Neural progenitor cell (in vitro differentiated cells): ENCODE results near the gene SCN2B. TPM values are rescaled to one million over a fixed set of nuclear protein-coding genes. Genes with fewer than 3 reads are reported as not detected.

Experiments used
- DNase-seq: peaks from one replicate; pipeline ENCODE4 v3.0.0-alpha.2; 2016; ENCODE audit warnings: low spot score
- H2AFZ ChIP-seq: fragments of 200-600 bp; sonication (generic); replicated peaks from 2 replicates; pipeline ENCODE4 v1.6.1; 2016; ENCODE audit warnings: antibody characterized with exemption
- H3F3A ChIP-seq: fragments of 200-600 bp; sonication (generic); 2 replicates; pipeline ENCODE4 v1.6.1; 2016; ENCODE audit warnings: antibody characterized with exemption, low read depth
- H3K27ac ChIP-seq: fragments of 200-600 bp; sonication (generic); 2 replicates; pipeline ENCODE4 v1.5.1; 2016; ENCODE audit warnings: mild to moderate bottlenecking
- H3K27me3 ChIP-seq: fragments of 200-600 bp; sonication (generic); 2 replicates; pipeline ENCODE4 v1.6.1; 2016; ENCODE audit warnings: mild to moderate bottlenecking, moderate library complexity
- H3K36me3 ChIP-seq: fragments of 200-600 bp; sonication (generic); 2 replicates; pipeline ENCODE4 v1.5.1; 2016
- H3K4me1 ChIP-seq: fragments of 200-600 bp; sonication (generic); 2 replicates; pipeline ENCODE4 v1.6.1; 2016; ENCODE audit warnings: mixed run types
- H3K4me2 ChIP-seq: fragments of 200-600 bp; sonication (generic); 2 replicates; pipeline ENCODE4 v1.6.1; 2016
- H3K4me3 ChIP-seq: fragments of 200-600 bp; sonication (generic); 2 replicates; pipeline ENCODE4 v1.5.1; 2016
- H3K79me2 ChIP-seq: fragments of 200-600 bp; sonication (generic); 2 replicates; pipeline ENCODE4 v1.6.1; 2016; ENCODE audit warnings: low read depth
- H3K9ac ChIP-seq: fragments of 200-600 bp; sonication (generic); 2 replicates; pipeline ENCODE4 v1.6.1; 2016
- H3K9me3 ChIP-seq: fragments of 200-600 bp; sonication (generic); 2 replicates; pipeline ENCODE4 v1.5.1; 2016; ENCODE audit warnings: low read depth
- H4K20me1 ChIP-seq: fragments of 200-600 bp; sonication (generic); 2 replicates; pipeline ENCODE4 v1.6.1; 2016; ENCODE audit warnings: low read depth
- H3K27ac Mint-ChIP-seq: 3 replicates; pipeline ENCODE4 v1.8.0; 2021; ENCODE audit warnings: mixed read lengths
- H3K27me3 Mint-ChIP-seq: 2 replicates; pipeline ENCODE4 v1.8.0; 2022; ENCODE audit warnings: low read depth, mild to moderate bottlenecking, inconsistent platforms, moderate library complexity, mixed read lengths; ENCODE audit not compliant: insufficient read depth
- H3K36me3 Mint-ChIP-seq: 3 replicates; pipeline ENCODE4 v1.8.0; 2021; ENCODE audit warnings: mixed read lengths
- H3K4me1 Mint-ChIP-seq: 3 replicates; pipeline ENCODE4 v1.8.0; 2021; ENCODE audit warnings: mixed read lengths
- H3K4me3 Mint-ChIP-seq: 3 replicates; pipeline ENCODE4 v1.8.0; 2021; ENCODE audit warnings: mild to moderate bottlenecking, moderate library complexity, mixed read lengths
- H3K9me3 Mint-ChIP-seq: 3 replicates; pipeline ENCODE4 v1.8.0; 2020; ENCODE audit warnings: mixed read lengths
- CTCF ChIP-seq: fragments of 200-600 bp; sonication (generic); IDR thresholded peaks from 2 replicates; pipeline ENCODE4 v1.5.1; 2017; ENCODE audit warnings: antibody characterized with exemption, mild to moderate bottlenecking
- EZH2 ChIP-seq: fragments of 200-600 bp; sonication (generic); IDR thresholded peaks from 2 replicates; pipeline ENCODE4 v1.6.1; 2017; ENCODE audit warnings: antibody characterized with exemption, mild to moderate bottlenecking, moderate library complexity
- EZH2phosphoT487 ChIP-seq: fragments of 200-600 bp; sonication (generic); IDR thresholded peaks from 2 replicates; pipeline ENCODE4 v1.6.1; 2017; ENCODE audit warnings: antibody characterized with exemption
- total RNA-seq: library from RNA; depleted of rRNA; stranded (reverse); fragments of >200 nt; gene quantifications from 2 replicates; pipeline ENCODE4 v1.2.3, GENCODE V29; 2015; ENCODE audit warnings: low replicate concordance

The SCN2B gene
- total RNA-seq, 1 donor from 2014 or later, result 0.15 TPM

DNA sequence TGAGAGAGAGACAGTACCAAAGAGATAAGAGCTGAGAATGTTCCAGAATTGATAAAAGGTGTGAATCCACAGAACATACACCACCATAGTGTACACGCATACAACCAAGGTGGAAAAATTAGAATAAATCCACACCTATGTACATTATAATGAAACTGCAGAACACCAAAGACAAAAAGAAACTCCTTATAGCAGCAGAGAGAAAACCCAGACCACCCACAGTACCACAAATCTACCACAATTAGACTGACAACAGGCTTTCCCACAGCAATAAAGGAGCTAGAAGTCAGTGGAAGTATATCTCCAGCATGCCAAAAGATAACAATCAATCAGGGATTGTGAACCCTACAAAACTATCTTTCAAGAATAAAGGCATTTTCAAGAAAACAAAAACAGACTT, 55.6 kb downstream of the SCN2B start:
- Histone ChIP-seq H3F3A (no peaks in the 10 kb centered on the region), H3K9me3 (no peaks in the 10 kb centered on the region), H3K4me3 (no peak overlapping the region), H3K4me1 (no peaks in the 10 kb centered on the region), H3K4me2 (no peak overlapping the region), H3K36me3 (no peaks in the 10 kb centered on the region), H3K27ac (no peak overlapping the region), H4K20me1 (no peaks in the 10 kb centered on the region), H3K27me3 (no peaks in the 10 kb centered on the region), H3K79me2 (no peaks in the 10 kb centered on the region), H3K9ac (no peak overlapping the region), H2AFZ (no peak overlapping the region)
- Mint-ChIP-seq H3K36me3 (no peaks in the 10 kb centered on the region), H3K4me1 (no peaks in the 10 kb centered on the region), H3K4me3 (no peak overlapping the region), H3K27me3 (peaks cover 4% of the 10 kb centered on the region), H3K27ac (no peak overlapping the region), H3K9me3 (no peaks in the 10 kb centered on the region)
- no peak for TF ChIP-seq EZH2
- TF ChIP-seq EZH2phosphoT487, result no peak
- TF ChIP-seq CTCF, result no peak
- DNase-seq, result no peak

DNA sequence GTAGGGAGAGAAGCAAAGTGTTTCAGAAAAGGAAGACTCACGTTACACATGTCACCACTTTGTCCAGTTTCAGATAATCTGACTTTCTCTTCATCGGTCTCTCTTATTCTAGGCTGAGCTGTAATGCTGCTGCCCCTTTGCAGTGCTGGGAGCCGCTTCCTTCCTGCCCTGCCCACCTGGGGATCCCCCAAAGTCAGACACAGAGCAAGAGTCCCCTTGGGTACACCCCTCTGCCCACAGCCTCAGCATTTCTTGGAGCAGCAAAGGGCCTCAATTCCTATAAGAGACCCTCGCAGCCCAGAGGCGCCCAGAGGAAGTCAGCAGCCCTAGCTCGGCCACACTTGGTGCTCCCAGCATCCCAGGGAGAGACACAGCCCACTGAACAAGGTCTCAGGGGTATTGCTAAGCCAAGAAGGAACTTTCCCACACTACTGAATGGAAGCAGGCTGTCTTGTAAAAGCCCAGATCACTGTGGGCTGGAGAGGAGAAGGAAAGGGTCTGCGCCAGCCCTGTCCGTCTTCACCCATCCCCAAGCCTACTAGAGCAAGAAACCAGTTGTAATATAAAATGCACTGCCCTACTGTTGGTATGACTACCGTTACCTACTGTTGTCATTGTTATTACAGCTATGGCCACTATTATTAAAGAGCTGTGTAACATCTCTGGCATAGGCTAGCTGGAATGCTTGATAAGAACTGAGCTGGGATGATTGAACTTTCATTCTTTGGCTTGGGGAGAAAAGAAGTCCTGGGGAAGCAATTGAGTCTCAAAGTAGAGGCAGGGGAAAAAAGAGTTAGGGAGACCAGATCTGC, 58.4 kb downstream of the SCN2B start:
- Histone ChIP-seq H3K27me3 (no peaks in the 10 kb centered on the region), H3K36me3 (no peaks in the 10 kb centered on the region), H3F3A (no peaks in the 10 kb centered on the region), H3K4me2 (no peak overlapping the region), H4K20me1 (no peaks in the 10 kb centered on the region), H3K4me1 (no peaks in the 10 kb centered on the region), H3K79me2 (no peaks in the 10 kb centered on the region), H3K27ac (no peak overlapping the region), H3K4me3 (no peak overlapping the region), H3K9ac (no peak overlapping the region), H2AFZ (peak overlapping the region; percentile 42), H3K9me3 (no peaks in the 10 kb centered on the region)
- no peak for DNase-seq
- H3K27me3 Mint-ChIP-seq, result peaks cover 8% of the 10 kb centered on the region
- TF ChIP-seq EZH2phosphoT487 (no peak), CTCF (no peak), EZH2 (no peak)
- no peak overlapping the region for H3K4me3 Mint-ChIP-seq
- no peaks in the 10 kb centered on the region for H3K36me3 Mint-ChIP-seq
- H3K27ac Mint-ChIP-seq, result no peak overlapping the region
- no peaks in the 10 kb centered on the region for H3K4me1 Mint-ChIP-seq
- no peaks in the 10 kb centered on the region for H3K9me3 Mint-ChIP-seq

- no peak for DNase-seq
- Histone ChIP-seq H3K36me3 (no peaks in the 10 kb centered on the region), H3K4me2 (no peak overlapping the region), H2AFZ (no peak overlapping the region), H3K4me3 (no peak overlapping the region), H3K27me3 (no peaks in the 10 kb centered on the region), H3K79me2 (no peaks in the 10 kb centered on the region), H3K27ac (no peak overlapping the region), H3K9me3 (no peaks in the 10 kb centered on the region), H3K4me1 (no peaks in the 10 kb centered on the region), H4K20me1 (no peaks in the 10 kb centered on the region), H3K9ac (no peak overlapping the region), H3F3A (no peaks in the 10 kb centered on the region)
- peak overlapping the region; percentile 12 for H3K4me3 Mint-ChIP-seq
- no peaks in the 10 kb centered on the region for H3K9me3 Mint-ChIP-seq
- no peaks in the 10 kb centered on the region for H3K36me3 Mint-ChIP-seq
- no peaks in the 10 kb centered on the region for H3K4me1 Mint-ChIP-seq
- H3K27ac Mint-ChIP-seq, result no peak overlapping the region
- no peak for TF ChIP-seq EZH2
- no peak for TF ChIP-seq CTCF
- TF ChIP-seq EZH2phosphoT487, result no peak
- H3K27me3 Mint-ChIP-seq, result peaks cover 13% of the 10 kb centered on the region
These were observed 61.4 kb downstream of the SCN2B start for GRCh38 chr11:118115048-118115447.
